HL-60/S4 (cell line): Measurements from ENCODE around the gene ADGRG1.

Source experiments
- in situ Hi-C: fragments of 300-500 bp; cut with MboI; formaldehyde crosslinking; loops from 2 replicates; pipeline ENCODE4 v1.14.3; 2022; ENCODE audit warnings: low sequenced_read_pairs

Gene ADGRG1

DNA sequence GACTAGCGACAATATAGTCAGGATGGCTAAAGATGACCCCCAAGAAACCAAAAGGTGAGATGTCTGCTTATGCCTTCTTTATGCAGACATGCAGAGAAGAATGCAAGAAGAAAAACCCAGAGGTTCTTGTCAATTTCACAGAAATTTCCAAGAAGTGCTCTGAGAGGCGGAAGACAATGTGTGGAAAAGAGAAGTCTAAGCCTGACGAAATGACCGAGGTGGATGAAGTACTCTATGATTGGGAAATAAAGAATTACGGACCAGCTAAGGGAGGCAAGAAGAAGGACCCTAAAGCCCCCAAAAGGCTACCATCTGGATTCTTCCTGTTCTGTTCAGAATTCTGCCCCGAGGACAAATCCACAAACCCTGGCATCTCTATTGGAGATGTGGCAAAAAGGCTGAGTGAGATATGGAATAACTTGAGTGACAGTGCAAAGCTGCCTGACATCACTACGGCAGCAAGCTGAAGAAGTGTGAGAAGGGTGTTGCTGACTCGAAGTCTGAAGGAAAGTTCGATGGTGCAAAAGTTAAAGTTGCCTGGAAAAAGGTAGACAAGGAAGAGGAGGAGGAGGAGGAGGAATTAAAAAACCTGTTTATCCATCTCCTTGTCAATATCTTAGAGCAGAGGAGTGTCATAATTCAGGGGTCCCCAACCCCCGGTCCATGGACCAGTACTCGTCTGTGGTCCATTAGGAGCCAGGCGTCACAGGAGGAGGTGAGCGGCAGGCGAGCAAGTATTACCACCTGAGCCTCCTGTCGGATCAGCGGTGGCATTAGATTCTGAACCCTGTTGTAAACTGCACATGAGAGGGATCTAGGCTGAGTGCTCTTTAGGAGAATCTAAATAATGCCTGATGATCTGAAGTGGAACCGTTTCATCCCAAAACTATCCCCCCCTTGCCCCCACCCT is 25.1 kb upstream of the ADGRG1 start:
- in situ Hi-C loops: no loop called here

DNA sequence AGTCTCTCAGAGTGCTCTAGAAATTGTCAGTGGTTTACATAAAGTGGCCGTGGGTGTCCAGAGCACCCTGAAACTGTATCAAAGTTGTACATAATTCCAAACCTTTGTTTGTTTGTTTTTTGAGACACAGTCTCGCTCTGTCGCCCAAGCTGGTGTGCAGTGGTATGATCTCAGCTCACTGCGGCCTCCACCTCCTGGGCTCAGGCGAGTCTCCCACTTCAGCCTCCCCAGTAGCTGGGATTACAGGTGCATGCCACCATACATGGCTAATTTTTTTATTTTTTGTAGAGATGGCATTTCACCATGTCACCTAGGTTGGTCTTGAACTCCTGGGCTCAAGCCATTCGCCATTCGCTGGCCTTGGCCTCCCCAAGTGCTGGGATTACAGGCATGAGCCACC is 24.3 kb upstream of the ADGRG1 start:
- in situ Hi-C loops: no loop called here

GRCh38 chr16:57606147-57606846 is 22.1 kb upstream of the ADGRG1 start:
- in situ Hi-C loops: no loop called here

GRCh38 chr16:57606847-57607501 is 21.5 kb upstream of the ADGRG1 start:
- in situ Hi-C loops: no loop called here

DNA sequence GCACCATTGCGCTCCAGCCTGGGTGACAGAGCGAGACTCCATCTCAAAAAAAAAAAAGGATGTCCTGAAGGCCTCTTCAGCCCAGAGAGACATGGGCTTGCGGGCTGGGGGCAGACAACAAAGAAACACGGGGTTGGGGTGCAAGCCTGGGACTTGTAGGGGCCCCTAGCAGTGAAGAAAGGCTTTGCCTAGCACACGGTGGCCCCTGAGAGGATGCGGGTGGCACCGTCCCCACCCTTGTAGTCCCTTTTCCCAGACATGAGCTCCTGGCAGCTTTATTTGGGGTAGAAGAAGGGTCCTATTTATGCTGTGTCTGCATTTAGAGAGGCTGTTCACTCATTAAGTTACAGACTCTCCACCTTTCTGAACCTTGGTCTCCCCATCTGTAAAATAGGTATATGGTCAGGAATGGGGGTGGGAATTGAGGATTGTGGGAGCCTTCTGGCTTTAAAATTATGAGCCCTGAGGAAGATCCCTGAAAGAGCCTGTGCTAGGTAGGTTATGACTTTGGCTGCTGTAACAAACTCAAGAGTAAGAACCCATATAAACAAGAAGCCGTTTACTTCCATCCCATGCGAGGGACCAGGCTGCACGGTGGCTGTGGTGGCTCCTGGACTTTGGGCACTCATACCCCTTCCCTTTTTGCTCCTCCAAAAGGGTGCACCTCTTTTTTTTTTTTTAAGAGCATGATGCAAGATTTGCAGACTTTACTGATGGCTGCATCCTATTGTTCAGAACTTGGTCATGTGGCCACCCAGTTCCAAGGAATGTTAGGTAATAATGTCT is 20.6 kb upstream of the ADGRG1 start:
- in situ Hi-C loops: no loop called here

DNA sequence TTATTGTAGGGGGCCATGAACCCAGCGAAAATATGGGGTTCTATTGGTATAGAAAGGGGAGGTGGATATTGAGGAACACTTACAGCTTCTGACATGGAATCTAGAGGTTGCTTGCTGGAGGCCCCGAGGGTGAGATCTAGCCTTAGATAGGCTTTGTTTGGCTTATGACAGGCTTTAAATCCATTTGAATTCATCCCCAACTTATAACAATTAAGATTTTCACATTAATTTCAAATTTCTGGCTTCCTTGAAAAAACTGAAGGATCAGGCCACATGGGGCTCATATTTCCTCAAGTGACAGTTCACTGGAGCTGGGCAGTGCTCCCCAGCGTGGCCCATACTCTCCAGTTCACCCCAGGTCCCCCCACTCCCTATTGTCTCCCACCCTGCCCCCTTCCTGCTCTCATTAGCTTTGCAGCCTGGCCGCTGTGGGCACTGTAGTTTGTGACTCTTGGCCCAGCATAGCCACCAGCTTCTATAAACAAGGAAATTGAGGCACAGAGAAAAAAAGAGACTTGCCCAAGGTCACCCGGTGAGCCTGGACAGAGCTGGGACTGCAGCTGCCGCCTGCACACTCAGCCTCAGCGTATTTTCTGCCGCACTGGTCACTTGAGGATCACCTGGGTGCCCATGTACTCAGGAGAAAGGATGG is 19.8 kb upstream of the ADGRG1 start:
- in situ Hi-C loops: no loop called here

- in situ Hi-C loops: no loop called here
These were observed 18.7 kb upstream of the ADGRG1 start for GRCh38 chr16:57609541-57610401.

DNA sequence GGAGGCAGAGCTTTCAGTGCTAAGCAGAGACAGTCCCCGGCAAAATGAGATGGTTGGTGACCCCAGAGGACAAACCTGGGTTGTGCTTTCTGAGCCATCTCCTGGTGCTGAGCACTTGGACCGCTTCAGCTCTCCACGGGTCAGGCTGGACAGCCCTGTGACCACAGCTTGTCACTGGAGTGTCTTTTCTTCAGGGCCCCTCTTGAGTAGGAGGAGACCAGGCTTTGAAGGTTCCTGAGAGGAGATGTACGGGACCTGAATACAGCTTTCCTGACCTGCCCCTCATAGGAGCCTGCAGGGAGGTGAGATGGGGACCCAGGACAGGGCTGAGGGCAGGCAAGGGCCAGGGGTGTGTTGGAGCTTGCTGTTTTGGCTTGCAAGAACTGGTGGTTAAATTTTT is 17.8 kb upstream of the ADGRG1 start:
- in situ Hi-C loops: no loop called here

GRCh38 chr16:57611181-57611580 is 17.2 kb upstream of the ADGRG1 start:
- in situ Hi-C loops: no loop called here

GRCh38 chr16:57611706-57612105 is 16.7 kb upstream of the ADGRG1 start:
- in situ Hi-C loops: no loop called here

DNA sequence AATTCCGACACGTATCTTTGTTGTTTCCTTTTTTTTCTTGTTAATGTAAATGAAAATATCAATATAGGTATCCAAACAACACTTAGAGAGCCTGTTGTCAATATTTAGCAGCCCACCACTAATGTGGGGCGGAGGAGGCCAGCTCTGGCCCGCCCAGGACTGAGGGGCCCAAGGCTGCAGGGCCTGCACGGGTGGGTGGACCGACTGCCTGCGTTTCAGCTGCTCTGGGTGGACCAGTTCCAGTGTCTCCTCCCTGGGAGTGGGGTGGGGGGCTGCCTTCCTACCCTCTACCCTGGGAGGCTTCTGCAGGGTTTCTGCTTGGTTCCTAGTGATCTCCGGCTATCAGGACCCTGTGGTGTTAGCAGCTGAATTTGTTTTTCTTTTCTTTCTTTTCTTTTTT is 15.9 kb upstream of the ADGRG1 start:
- in situ Hi-C loops: no loop called here

GRCh38 chr16:57613514-57613913 is 14.9 kb upstream of the ADGRG1 start:
- in situ Hi-C loops: no loop called here

- in situ Hi-C loops: no loop called here
These were observed 13.9 kb upstream of the ADGRG1 start for GRCh38 chr16:57614536-57614935.

DNA sequence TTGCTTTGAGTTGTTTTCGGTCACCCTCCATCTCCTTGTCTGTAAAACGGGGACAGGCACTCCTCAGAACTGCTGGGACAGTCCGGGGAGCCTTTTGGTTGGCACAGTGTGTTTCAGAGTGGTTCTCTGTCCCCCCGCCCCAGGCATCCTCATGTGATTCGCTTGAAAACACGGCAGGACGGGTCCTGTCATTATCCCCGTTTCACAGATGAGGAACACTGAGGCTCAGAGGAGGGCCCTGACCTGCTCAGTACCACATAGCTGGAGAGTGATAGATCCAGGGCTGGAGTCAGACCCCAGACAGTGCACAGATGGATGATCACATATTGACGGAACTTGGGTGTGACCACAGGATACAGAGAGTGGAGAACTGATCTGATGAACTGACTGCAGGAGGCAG is 13.5 kb upstream of the ADGRG1 start:
- in situ Hi-C loops: no loop called here

- in situ Hi-C loops: no loop called here
These were observed 12.6 kb upstream of the ADGRG1 start for GRCh38 chr16:57615813-57616212.

DNA sequence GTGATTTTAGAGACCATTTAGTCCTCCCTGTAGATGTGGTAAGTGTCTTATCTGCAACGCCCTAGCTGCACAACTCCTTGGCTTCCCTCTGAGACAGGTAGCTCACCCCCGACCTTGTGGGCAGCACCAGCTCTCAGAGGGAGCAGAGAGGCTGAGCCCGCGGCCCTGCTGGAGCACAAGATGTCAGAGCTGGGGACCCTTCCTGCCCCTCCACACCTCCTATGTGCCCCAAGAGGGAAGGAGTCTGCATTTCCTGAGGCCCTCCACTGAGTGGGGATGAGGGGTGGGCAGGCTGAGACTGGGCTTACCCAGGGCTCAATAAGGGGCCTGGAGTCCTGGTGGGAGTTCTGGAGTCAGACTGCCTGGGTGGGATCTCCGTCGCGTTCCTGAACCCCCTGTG is 12.2 kb upstream of the ADGRG1 start:
- in situ Hi-C loops: no loop called here

DNA sequence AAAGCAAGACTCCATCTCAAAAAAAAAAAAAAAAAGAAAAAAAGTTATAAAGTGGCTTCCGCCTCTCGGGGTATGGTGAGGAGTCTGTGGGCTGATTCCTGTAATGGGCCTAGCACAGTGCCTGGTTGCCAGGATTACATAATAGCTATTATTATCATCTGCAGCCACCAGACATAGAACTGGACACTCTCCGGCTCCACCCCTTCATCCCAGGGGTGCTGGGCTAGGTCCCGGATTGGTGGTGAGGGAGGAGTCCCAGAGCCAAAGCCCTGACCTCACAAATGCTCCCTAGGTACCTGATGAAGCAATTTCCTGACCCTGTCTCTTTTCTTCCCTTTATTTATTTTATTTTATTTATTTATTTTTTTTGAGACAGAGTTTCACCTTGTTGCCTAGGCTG is 11.6 kb upstream of the ADGRG1 start:
- in situ Hi-C loops: no loop called here

DNA sequence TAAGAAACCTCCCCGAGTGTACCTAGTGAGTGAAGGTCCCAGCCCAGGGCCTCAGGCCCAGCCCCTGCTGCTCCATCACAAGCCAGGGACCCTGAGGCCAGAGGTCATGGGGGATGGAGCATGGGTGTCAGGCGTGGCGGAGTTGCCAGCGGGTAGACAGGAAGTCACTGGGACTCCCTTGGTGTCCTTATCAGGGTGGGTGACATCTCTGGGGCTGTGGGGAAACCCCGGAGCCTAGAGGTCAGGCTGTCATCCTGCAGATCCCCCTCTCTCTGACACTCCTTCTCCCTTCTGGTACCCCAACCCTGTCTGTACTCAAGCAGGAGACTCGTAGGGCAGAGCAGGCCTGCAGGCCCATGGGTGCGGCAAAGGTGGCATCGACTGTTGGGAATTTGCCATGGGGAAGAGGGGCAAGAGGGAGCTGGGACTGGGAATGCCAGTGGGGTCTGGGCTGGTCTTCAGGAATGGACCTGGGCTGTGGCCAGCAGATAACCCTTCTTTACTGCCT is 10.8 kb upstream of the ADGRG1 start:
- in situ Hi-C loops: no loop called here
